CD4-positive, alpha-beta T cell treated with Interleukin-21 for 1 hour (primary cell): ENCODE data around the gene STMN3.
A peak's percentile ranks its signal among the peaks of the same experiment; 100 is the strongest.

ENCODE experiments used
- DNase-seq: peaks from one replicate; pipeline ENCODE4 v3.0.0-alpha.2; 2020

The STMN3 gene

GRCh38 chr20:63691711-63692435, 38.6 kb upstream of the STMN3 start:
- no peak for DNase-seq

GRCh38 chr20:63690898-63691710, 37.9 kb upstream of the STMN3 start:
- no peak for DNase-seq

GRCh38 chr20:63690003-63690897, 37.0 kb upstream of the STMN3 start:
- DNase-seq, result no peak

GRCh38 chr20:63689046-63690002, 36.1 kb upstream of the STMN3 start:
- no peak for DNase-seq

GRCh38 chr20:63688228-63689045, 35.2 kb upstream of the STMN3 start:
- DNase-seq, result no peak

GRCh38 chr20:63687419-63688178, 34.4 kb upstream of the STMN3 start:
- no peak for DNase-seq

- peak; percentile 48 for DNase-seq
These were observed 33.5 kb upstream of the STMN3 start for GRCh38 chr20:63686492-63687321.

GRCh38 chr20:63686094-63686491, 32.9 kb upstream of the STMN3 start:
- DNase-seq, result no peak

- no peak for DNase-seq
These were observed 32.2 kb upstream of the STMN3 start for GRCh38 chr20:63685269-63686026.

- DNase-seq, result no peak
These were observed 29.3 kb upstream of the STMN3 start for GRCh38 chr20:63682384-63683139.

- DNase-seq, result no peak
These were observed 28.5 kb upstream of the STMN3 start for GRCh38 chr20:63681609-63682142.

GRCh38 chr20:63680857-63681608, 27.8 kb upstream of the STMN3 start:
- no peak for DNase-seq

- no peak for DNase-seq
These were observed 27.2 kb upstream of the STMN3 start for GRCh38 chr20:63680427-63680826.

- DNase-seq, result no peak
These were observed 26.6 kb upstream of the STMN3 start for GRCh38 chr20:63679799-63680305.

- DNase-seq, result no peak
These were observed 25.6 kb upstream of the STMN3 start for GRCh38 chr20:63678667-63679465.

GRCh38 chr20:63678071-63678470, 24.8 kb upstream of the STMN3 start:
- no peak for DNase-seq
